WTC11 (cell line): ENCODE data around the gene POLR2L. TPM values are rescaled to one million over a fixed set of nuclear protein-coding genes. Genes with fewer than 3 reads are reported as not detected.

Source experiments
- ATAC-seq: fragments of 200-7000 bp; cut with Tn5 transposase; 2 replicates; pipeline ENCODE4 v1.10.0; 2021; ENCODE audit warnings: mild to moderate bottlenecking, moderate library complexity
- CTCF ChIA-PET: fragments of 300-600 bp; sonication (Branson Sonifier 250); formaldehyde crosslinking; loops from one replicate; lab custom pipeline; 2021; ENCODE audit warnings: antibody characterized with exemption; lab: Charles Lee
- POLR2A ChIA-PET: fragments of 350-600 bp; sonication (Branson Sonifier 250); formaldehyde crosslinking; loops from one replicate; lab custom pipeline; 2021; ENCODE audit warnings: antibody characterized with exemption; lab: Charles Lee
- DNase-seq: peaks from one replicate; pipeline ENCODE4 v3.0.0; 2021; ENCODE audit warnings: low spot score
- H3K27ac Mint-ChIP-seq: 2 replicates; pipeline ENCODE4 v1.8.0; 2021; ENCODE audit warnings: mixed read lengths
- H3K27me3 Mint-ChIP-seq: 2 replicates; pipeline ENCODE4 v1.8.0; 2021; ENCODE audit warnings: low read depth, mild to moderate bottlenecking, moderate library complexity, mixed read lengths
- H3K36me3 Mint-ChIP-seq: 2 replicates; pipeline ENCODE4 v1.8.0; 2021; ENCODE audit warnings: mixed read lengths
- H3K4me1 Mint-ChIP-seq: 2 replicates; pipeline ENCODE4 v1.8.0; 2022; ENCODE audit warnings: mixed read lengths
- H3K4me3 Mint-ChIP-seq: 2 replicates; pipeline ENCODE4 v1.8.0; 2021; ENCODE audit warnings: mild to moderate bottlenecking, moderate library complexity, mixed read lengths
- H3K9me3 Mint-ChIP-seq: 2 replicates; pipeline ENCODE4 v1.8.0; 2021; ENCODE audit warnings: mixed read lengths
- CREM ChIP-seq: sonication (generic); formaldehyde crosslinking; IDR thresholded peaks from 2 replicates; pipeline ENCODE4 v1.8.1; 2022; ENCODE audit warnings: mild to moderate bottlenecking, missing genetic modification reagents, moderate library complexity
- GTF2I ChIP-seq: fragments of 250-450 bp; sonication (Bioruptor Pico); conservative IDR thresholded peaks from 2 replicates; pipeline ENCODE4 v1.4.0; 2021; ENCODE audit warnings: mild to moderate bottlenecking
- JAZF1 ChIP-seq: fragments of 250-450 bp; sonication (Bioruptor Pico); IDR thresholded peaks from 2 replicates; pipeline ENCODE4 v1.9.0; 2021; ENCODE audit warnings: moderate library complexity, mild to moderate bottlenecking, inconsistent platforms
- NR2C2 ChIP-seq: sonication (generic); formaldehyde crosslinking; IDR thresholded peaks from 2 replicates; pipeline ENCODE4 v1.8.0; 2022; ENCODE audit warnings: mild to moderate bottlenecking, missing genetic modification reagents
- SOX15 ChIP-seq: fragments of 250-450 bp; sonication (Bioruptor Pico); IDR thresholded peaks from 2 replicates; pipeline ENCODE4 v1.9.0; 2021; ENCODE audit warnings: mild to moderate bottlenecking
- ZNF138 ChIP-seq: sonication (generic); formaldehyde crosslinking; conservative IDR thresholded peaks from 2 replicates; pipeline ENCODE4 v1.8.1; 2022; ENCODE audit warnings: mild to moderate bottlenecking, moderate library complexity, missing genetic modification reagents
- ZNF317 ChIP-seq: sonication (generic); formaldehyde crosslinking; IDR thresholded peaks from 2 replicates; pipeline ENCODE4 v1.8.1; 2023; ENCODE audit warnings: low read depth, mild to moderate bottlenecking, moderate library complexity, missing genetic modification reagents, borderline replicate concordance
- ZNF423 ChIP-seq: fragments of 250-450 bp; sonication (Bioruptor Pico); IDR thresholded peaks from 2 replicates; pipeline ENCODE4 v2.1.2; 2022; ENCODE audit warnings: mild to moderate bottlenecking, moderate library complexity
- total RNA-seq: library from RNA; stranded (reverse); gene quantifications from 3 replicates; pipeline ENCODE4 v1.2.3, GENCODE V29; 2021
- TF ChIP-seq, protein P1 (sequence below): sonication (generic); formaldehyde crosslinking; IDR thresholded peaks from 2 replicates; pipeline ENCODE4 v1.8.1; 2022; ENCODE audit warnings: mild to moderate bottlenecking, missing genetic modification reagents, moderate library complexity, borderline replicate concordance
- TF ChIP-seq, protein P2 (sequence below): sonication (generic); formaldehyde crosslinking; IDR thresholded peaks from 2 replicates; pipeline ENCODE4 v1.8.1; 2023; ENCODE audit warnings: mild to moderate bottlenecking, missing genetic modification reagents
- TF ChIP-seq, protein P3 (sequence below): fragments of 250-450 bp; sonication (Bioruptor Pico); IDR thresholded peaks from 2 replicates; pipeline ENCODE4 v1.9.0; 2021; ENCODE audit warnings: mild to moderate bottlenecking, borderline replicate concordance
- TF ChIP-seq, protein P4 (sequence below): fragments of 250-450 bp; sonication (Bioruptor Pico); IDR thresholded peaks from 2 replicates; pipeline ENCODE4 v1.9.0; 2021; ENCODE audit warnings: mild to moderate bottlenecking
- TF ChIP-seq, protein P5 (sequence below): sonication (generic); formaldehyde crosslinking; conservative IDR thresholded peaks from 2 replicates; pipeline ENCODE4 v1.8.1; 2023; ENCODE audit warnings: mild to moderate bottlenecking, low read depth, missing genetic modification reagents, moderate library complexity
- TF ChIP-seq, protein P6 (sequence below): sonication (generic); formaldehyde crosslinking; conservative IDR thresholded peaks from 2 replicates; pipeline ENCODE4 v1.8.1; 2022; ENCODE audit warnings: mild to moderate bottlenecking, missing genetic modification reagents
- TF ChIP-seq, protein P7 (sequence below): sonication (generic); formaldehyde crosslinking; IDR thresholded peaks from 2 replicates; pipeline ENCODE4 v1.8.1; 2023; ENCODE audit warnings: mild to moderate bottlenecking, missing genetic modification reagents, moderate library complexity

The POLR2L gene
- total RNA-seq, 1 experiment from 2014 or later, result 152 TPM

DNA sequence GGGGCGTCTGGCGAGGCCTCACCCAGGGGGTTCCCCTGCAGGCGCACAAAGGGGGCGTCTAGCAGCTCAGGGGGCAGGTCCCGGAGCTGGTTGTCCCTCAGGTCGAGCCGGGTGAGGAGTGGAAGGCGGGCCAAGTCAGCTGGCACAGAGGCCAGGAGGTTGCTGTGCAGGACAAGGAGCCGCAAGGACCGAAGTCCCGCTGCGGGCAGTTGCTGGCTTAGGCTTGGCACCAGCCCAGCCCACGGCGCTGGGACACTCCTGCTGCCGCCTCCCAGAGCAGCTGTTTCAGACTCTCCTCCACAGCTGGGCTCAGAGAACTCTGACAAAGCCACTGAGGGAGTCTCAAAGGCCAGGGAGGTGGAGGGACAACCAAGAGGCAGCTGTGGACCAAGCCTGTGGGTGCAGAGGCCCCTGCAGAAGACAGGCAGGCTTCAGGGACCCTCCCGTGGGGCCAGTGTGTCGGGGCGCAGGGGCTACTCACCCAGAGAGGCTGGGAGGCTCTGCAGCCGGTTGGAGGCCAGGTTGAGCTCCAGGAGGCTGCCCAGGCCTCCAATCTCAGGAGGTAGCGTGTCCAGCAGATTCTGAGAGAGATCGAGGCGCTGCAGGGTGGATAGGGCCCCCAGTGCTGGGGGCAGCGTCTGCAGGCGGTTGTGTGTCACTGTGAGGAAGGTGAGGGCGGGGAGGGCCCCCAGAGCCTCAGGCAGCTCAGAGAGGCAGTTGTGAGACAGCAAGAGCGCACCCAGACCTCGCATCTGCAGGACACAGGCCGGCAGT is 39.4 kb downstream of the POLR2L start (continued):
- TF ChIP-seq, protein P1, sequence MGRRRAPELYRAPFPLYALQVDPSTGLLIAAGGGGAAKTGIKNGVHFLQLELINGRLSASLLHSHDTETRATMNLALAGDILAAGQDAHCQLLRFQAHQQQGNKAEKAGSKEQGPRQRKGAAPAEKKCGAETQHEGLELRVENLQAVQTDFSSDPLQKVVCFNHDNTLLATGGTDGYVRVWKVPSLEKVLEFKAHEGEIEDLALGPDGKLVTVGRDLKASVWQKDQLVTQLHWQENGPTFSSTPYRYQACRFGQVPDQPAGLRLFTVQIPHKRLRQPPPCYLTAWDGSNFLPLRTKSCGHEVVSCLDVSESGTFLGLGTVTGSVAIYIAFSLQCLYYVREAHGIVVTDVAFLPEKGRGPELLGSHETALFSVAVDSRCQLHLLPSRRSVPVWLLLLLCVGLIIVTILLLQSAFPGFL (CRISPR knock-in tag), result no peak
- TF ChIP-seq ZNF138 (CRISPR knock-in tag), result no peak
- TF ChIP-seq, protein P2, sequence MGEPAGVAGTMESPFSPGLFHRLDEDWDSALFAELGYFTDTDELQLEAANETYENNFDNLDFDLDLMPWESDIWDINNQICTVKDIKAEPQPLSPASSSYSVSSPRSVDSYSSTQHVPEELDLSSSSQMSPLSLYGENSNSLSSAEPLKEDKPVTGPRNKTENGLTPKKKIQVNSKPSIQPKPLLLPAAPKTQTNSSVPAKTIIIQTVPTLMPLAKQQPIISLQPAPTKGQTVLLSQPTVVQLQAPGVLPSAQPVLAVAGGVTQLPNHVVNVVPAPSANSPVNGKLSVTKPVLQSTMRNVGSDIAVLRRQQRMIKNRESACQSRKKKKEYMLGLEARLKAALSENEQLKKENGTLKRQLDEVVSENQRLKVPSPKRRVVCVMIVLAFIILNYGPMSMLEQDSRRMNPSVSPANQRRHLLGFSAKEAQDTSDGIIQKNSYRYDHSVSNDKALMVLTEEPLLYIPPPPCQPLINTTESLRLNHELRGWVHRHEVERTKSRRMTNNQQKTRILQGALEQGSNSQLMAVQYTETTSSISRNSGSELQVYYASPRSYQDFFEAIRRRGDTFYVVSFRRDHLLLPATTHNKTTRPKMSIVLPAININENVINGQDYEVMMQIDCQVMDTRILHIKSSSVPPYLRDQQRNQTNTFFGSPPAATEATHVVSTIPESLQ (CRISPR knock-in tag), result no peak
- TF ChIP-seq, protein P3, sequence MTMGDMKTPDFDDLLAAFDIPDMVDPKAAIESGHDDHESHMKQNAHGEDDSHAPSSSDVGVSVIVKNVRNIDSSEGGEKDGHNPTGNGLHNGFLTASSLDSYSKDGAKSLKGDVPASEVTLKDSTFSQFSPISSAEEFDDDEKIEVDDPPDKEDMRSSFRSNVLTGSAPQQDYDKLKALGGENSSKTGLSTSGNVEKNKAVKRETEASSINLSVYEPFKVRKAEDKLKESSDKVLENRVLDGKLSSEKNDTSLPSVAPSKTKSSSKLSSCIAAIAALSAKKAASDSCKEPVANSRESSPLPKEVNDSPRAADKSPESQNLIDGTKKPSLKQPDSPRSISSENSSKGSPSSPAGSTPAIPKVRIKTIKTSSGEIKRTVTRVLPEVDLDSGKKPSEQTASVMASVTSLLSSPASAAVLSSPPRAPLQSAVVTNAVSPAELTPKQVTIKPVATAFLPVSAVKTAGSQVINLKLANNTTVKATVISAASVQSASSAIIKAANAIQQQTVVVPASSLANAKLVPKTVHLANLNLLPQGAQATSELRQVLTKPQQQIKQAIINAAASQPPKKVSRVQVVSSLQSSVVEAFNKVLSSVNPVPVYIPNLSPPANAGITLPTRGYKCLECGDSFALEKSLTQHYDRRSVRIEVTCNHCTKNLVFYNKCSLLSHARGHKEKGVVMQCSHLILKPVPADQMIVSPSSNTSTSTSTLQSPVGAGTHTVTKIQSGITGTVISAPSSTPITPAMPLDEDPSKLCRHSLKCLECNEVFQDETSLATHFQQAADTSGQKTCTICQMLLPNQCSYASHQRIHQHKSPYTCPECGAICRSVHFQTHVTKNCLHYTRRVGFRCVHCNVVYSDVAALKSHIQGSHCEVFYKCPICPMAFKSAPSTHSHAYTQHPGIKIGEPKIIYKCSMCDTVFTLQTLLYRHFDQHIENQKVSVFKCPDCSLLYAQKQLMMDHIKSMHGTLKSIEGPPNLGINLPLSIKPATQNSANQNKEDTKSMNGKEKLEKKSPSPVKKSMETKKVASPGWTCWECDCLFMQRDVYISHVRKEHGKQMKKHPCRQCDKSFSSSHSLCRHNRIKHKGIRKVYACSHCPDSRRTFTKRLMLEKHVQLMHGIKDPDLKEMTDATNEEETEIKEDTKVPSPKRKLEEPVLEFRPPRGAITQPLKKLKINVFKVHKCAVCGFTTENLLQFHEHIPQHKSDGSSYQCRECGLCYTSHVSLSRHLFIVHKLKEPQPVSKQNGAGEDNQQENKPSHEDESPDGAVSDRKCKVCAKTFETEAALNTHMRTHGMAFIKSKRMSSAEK (CRISPR knock-in tag), result no peak

DNA sequence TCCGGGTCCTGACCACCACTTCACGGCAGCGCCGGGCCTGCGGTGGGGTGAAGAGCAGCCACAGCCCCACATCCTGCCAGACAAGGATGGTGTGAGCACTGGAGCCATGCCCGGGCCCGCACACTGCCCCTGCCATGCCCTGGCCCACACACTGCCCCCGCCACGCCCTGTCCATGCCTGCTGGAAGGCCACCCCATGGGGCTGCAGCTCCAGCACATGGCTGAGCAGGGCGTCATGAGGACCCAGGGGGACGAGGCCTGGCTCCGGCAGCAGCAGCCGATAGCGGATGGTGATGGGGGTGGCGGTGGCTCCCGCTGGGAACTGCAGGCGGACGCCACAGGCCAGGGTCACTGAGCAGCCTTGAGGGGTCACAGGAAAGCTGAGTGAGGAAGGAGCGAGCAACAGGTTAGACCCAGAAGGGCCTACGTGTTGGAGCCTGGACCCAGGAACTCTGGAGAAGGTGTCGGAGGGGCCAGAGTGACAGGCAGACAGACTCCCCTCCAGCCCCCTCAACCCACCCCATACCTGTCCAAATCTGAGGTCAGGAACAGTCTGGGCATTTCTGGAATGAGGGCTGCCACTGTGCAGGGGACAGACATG is 40.2 kb downstream of the POLR2L start:
- no peak overlapping the region for H3K4me3 Mint-ChIP-seq
- H3K36me3 Mint-ChIP-seq, result no peaks in the 10 kb centered on the region
- ATAC-seq (no peak), DNase-seq (no peak)
- 0 out of 2 replicates have a peak, but pooled peaks cover 11% of the 10 kb centered on the region for H3K4me1 Mint-ChIP-seq
- no peak overlapping the region for H3K27ac Mint-ChIP-seq
- ChIA-PET POLR2A (no interaction called here), CTCF (interaction anchor here (0.7 to 1.1 kb wide), 2 partner anchors 37 to 39 kb away, joined by 3 read pairs; no protein-coding TSS in a partner anchor)
- no peaks in the 10 kb centered on the region for H3K9me3 Mint-ChIP-seq
- no peak for TF ChIP-seq NR2C2 (CRISPR knock-in tag)
- TF ChIP-seq ZNF423, result no peak
- no peaks in the 10 kb centered on the region for H3K27me3 Mint-ChIP-seq

DNA sequence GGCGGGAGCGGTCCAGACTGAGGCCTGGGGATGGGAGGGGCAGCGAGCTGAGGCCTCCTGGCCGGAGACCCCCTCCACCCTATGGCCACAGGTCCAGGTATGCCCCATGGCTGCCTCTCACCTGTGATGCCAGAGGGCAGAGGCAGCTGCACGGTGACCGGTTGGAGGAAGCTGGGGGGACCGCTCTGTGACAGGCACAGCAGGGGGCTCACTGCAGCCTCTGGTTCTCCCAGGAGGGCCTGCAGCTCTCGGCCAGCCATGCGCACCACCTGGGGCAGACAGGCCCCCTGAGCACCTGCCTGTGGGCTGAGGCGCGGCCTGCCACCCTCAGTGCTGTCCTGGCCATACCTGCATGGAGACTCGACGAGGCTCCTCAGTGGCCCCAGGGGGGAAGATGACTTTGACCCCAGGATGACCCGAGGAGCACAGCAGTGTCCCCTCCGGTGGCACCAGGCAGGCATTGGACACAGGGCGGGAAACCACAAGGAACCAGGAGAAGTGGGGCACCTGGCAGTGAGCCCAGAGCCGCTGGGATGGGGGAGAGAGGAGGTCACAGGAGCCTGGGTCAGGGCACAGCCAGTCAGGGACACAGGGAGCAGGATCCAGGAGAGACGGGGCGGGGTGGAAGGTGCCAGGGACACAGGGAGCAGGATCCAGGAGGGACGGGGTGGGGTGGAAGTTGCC is 41.1 kb downstream of the POLR2L start:
- H3K4me3 Mint-ChIP-seq, result no peak overlapping the region
- TF ChIP-seq, protein P4, sequence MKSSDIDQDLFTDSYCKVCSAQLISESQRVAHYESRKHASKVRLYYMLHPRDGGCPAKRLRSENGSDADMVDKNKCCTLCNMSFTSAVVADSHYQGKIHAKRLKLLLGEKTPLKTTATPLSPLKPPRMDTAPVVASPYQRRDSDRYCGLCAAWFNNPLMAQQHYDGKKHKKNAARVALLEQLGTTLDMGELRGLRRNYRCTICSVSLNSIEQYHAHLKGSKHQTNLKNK (CRISPR knock-in tag), result no peak
- TF ChIP-seq, protein P5, sequence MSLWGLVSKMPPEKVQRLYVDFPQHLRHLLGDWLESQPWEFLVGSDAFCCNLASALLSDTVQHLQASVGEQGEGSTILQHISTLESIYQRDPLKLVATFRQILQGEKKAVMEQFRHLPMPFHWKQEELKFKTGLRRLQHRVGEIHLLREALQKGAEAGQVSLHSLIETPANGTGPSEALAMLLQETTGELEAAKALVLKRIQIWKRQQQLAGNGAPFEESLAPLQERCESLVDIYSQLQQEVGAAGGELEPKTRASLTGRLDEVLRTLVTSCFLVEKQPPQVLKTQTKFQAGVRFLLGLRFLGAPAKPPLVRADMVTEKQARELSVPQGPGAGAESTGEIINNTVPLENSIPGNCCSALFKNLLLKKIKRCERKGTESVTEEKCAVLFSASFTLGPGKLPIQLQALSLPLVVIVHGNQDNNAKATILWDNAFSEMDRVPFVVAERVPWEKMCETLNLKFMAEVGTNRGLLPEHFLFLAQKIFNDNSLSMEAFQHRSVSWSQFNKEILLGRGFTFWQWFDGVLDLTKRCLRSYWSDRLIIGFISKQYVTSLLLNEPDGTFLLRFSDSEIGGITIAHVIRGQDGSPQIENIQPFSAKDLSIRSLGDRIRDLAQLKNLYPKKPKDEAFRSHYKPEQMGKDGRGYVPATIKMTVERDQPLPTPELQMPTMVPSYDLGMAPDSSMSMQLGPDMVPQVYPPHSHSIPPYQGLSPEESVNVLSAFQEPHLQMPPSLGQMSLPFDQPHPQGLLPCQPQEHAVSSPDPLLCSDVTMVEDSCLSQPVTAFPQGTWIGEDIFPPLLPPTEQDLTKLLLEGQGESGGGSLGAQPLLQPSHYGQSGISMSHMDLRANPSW, result no peak
- no peak for TF ChIP-seq GTF2I
- no peak for TF ChIP-seq SOX15 (CRISPR knock-in tag)
- TF ChIP-seq, protein P1 (CRISPR knock-in tag), result no peak
- no peak for TF ChIP-seq JAZF1
- TF ChIP-seq, protein P6, sequence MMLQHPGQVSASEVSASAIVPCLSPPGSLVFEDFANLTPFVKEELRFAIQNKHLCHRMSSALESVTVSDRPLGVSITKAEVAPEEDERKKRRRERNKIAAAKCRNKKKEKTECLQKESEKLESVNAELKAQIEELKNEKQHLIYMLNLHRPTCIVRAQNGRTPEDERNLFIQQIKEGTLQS (CRISPR knock-in tag), result no peak
- TF ChIP-seq, protein P7, sequence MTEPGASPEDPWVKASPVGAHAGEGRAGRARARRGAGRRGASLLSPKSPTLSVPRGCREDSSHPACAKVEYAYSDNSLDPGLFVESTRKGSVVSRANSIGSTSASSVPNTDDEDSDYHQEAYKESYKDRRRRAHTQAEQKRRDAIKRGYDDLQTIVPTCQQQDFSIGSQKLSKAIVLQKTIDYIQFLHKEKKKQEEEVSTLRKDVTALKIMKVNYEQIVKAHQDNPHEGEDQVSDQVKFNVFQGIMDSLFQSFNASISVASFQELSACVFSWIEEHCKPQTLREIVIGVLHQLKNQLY, result no peak
- TF ChIP-seq ZNF317 (CRISPR knock-in tag), result no peak
- TF ChIP-seq CREM (CRISPR knock-in tag), result no peak
- H3K36me3 Mint-ChIP-seq, result no peaks in the 10 kb centered on the region
- ChIA-PET POLR2A (no interaction called here), CTCF (interaction anchor here (1.1 kb wide), 1 partner anchor 40 kb away, joined by 3 read pairs; no protein-coding TSS in a partner anchor)
- H3K4me1 Mint-ChIP-seq, result peaks cover 17% of the 10 kb centered on the region
- no peaks in the 10 kb centered on the region for H3K27me3 Mint-ChIP-seq
- no peak overlapping the region for H3K27ac Mint-ChIP-seq
- DNase-seq (no peak), ATAC-seq (no peak)
- H3K9me3 Mint-ChIP-seq, result no peaks in the 10 kb centered on the region
